Activated naive CD4-positive, alpha-beta T cell treated with anti-CD3 and anti-CD28 coated beads for 36 hours (primary cell): Measurements from ENCODE around the gene SEMA3G. TPM values are rescaled to one million over a fixed set of nuclear protein-coding genes. Genes with fewer than 3 reads are reported as not detected.

ENCODE experiments used
- CTCF ChIA-PET: fragments of 350-600 bp; sonication (Branson Sonifier 250); formaldehyde crosslinking; loops from one replicate; lab custom pipeline; 2021; ENCODE audit warnings: antibody characterized with exemption; lab: Charles Lee
- DNase-seq: peaks from one replicate; pipeline ENCODE4 v3.0.0-alpha.2; 2020
- H3K27ac Mint-ChIP-seq: one replicate; pipeline ENCODE4 v1.8.0; 2021; ENCODE audit warnings: mild to moderate bottlenecking, mixed read lengths
- H3K27me3 Mint-ChIP-seq: one replicate; pipeline ENCODE4 v1.8.0; 2021; ENCODE audit warnings: low read depth, mixed read lengths
- H3K36me3 Mint-ChIP-seq: one replicate; pipeline ENCODE4 v1.8.0; 2021; ENCODE audit warnings: low read depth, mixed read lengths
- H3K4me1 Mint-ChIP-seq: one replicate; pipeline ENCODE4 v1.8.0; 2021; ENCODE audit warnings: low read depth, mixed read lengths
- H3K4me3 Mint-ChIP-seq: one replicate; pipeline ENCODE4 v1.8.0; 2021; ENCODE audit warnings: mild to moderate bottlenecking, moderate library complexity, mixed read lengths
- H3K9me3 Mint-ChIP-seq: one replicate; pipeline ENCODE4 v1.8.0; 2021; ENCODE audit warnings: mixed read lengths
- intact Hi-C: fragments of 100-400 bp; cut with micrococcal nuclease; formaldehyde crosslinking; loops from one replicate; pipeline ENCODE4 v1.15.1; 2023
- total RNA-seq, 2 experiments: library from RNA; stranded (reverse); gene quantifications; one replicate each; pipeline ENCODE4 v1.2.3, GENCODE V29; 2021

The SEMA3G gene
- total RNA-seq, 2 experiments from 2014 or later, result not detected

- CTCF ChIA-PET, result interaction anchor here (0.7 to 8.5 kb wide), 11 partner anchors 9 to 245 kb away, joined by 3 to 81 read pairs (median 5); partner anchors contain the start of gene NISCH
- H3K4me3 Mint-ChIP-seq, result no peak overlapping the region
- H3K27ac Mint-ChIP-seq, result no peak overlapping the region
- DNase-seq, result no peak
- intact Hi-C loops, result loop anchor here (1.0 to 5.0 kb wide), 4 partner anchors 19 to 227 kb away; no protein-coding TSS in a partner anchor
- no peaks in the 10 kb centered on the region for H3K27me3 Mint-ChIP-seq
- no peaks in the 10 kb centered on the region for H3K36me3 Mint-ChIP-seq
- peaks cover 4% of the 10 kb centered on the region for H3K4me1 Mint-ChIP-seq
- H3K9me3 Mint-ChIP-seq, result no peaks in the 10 kb centered on the region
Observed at GRCh38 chr3:52447512-52448355, 2.8 kb upstream of the SEMA3G start.

GRCh38 chr3:52446631-52447511 is 2.0 kb upstream of the SEMA3G start:
- DNase-seq, result peak; percentile 79
- CTCF ChIA-PET, result interaction anchor here (0.7 to 8.5 kb wide), 18 partner anchors 7 to 443 kb away, joined by 3 to 81 read pairs (median 4); partner anchors contain the start of genes NISCH and TNNC1
- intact Hi-C loops, result loop anchor here (1.0 to 5.0 kb wide), 4 partner anchors 19 to 226 kb away; no protein-coding TSS in a partner anchor
- H3K9me3 Mint-ChIP-seq, result no peaks in the 10 kb centered on the region
- no peak overlapping the region for H3K27ac Mint-ChIP-seq
- peaks cover 4% of the 10 kb centered on the region for H3K4me1 Mint-ChIP-seq
- no peak overlapping the region for H3K4me3 Mint-ChIP-seq
- H3K27me3 Mint-ChIP-seq, result no peaks in the 10 kb centered on the region
- H3K36me3 Mint-ChIP-seq, result no peaks in the 10 kb centered on the region

GRCh38 chr3:52446042-52446441 is 1.1 kb upstream of the SEMA3G start:
- intact Hi-C loops, result loop anchor here (2.0 to 5.0 kb wide), 2 partner anchors 109 to 225 kb away; no protein-coding TSS in a partner anchor
- DNase-seq, result no peak
- H3K9me3 Mint-ChIP-seq, result no peaks in the 10 kb centered on the region
- no peaks in the 10 kb centered on the region for H3K36me3 Mint-ChIP-seq
- H3K4me1 Mint-ChIP-seq, result peaks cover 4% of the 10 kb centered on the region
- no peak overlapping the region for H3K27ac Mint-ChIP-seq
- CTCF ChIA-PET, result interaction anchor here (0.8 to 8.5 kb wide), 15 partner anchors 8 to 442 kb away, joined by 3 to 81 read pairs (median 4); partner anchors contain the start of genes NISCH and TNNC1
- no peak overlapping the region for H3K4me3 Mint-ChIP-seq
- no peaks in the 10 kb centered on the region for H3K27me3 Mint-ChIP-seq

GRCh38 chr3:52443791-52444687 is 864 bp downstream of the SEMA3G start:
- H3K4me3 Mint-ChIP-seq, result no peak overlapping the region
- intact Hi-C loops, result no loop called here
- DNase-seq, result no peak

GRCh38 chr3:52443268-52443610 is 1.7 kb downstream of the SEMA3G start:
- Mint-ChIP-seq H3K4me3 (no peak overlapping the region), H3K9me3 (no peaks in the 10 kb centered on the region), H3K36me3 (no peaks in the 10 kb centered on the region), H3K27ac (no peak overlapping the region), H3K4me1 (peaks cover 4% of the 10 kb centered on the region), H3K27me3 (no peaks in the 10 kb centered on the region)
- CTCF ChIA-PET, result interaction anchor here (1.1 to 1.6 kb wide), 3 partner anchors 8 to 16 kb away, joined by 3 to 6 read pairs (median 3); partner anchors contain the start of gene TNNC1
- intact Hi-C loops, result no loop called here
- no peak for DNase-seq

More at GRCh38 chr3:52443791-52444687, 864 bp downstream of the SEMA3G start:
- Mint-ChIP-seq H3K27me3 (no peaks in the 10 kb centered on the region), H3K36me3 (no peaks in the 10 kb centered on the region), H3K4me1 (peaks cover 4% of the 10 kb centered on the region), H3K27ac (no peak overlapping the region), H3K9me3 (no peaks in the 10 kb centered on the region)
- CTCF ChIA-PET, result interaction anchor here (0.7 to 1.6 kb wide), 5 partner anchors 7 to 222 kb away, joined by 3 to 6 read pairs (median 3); partner anchors contain the start of gene TNNC1

- H3K27me3 Mint-ChIP-seq, result no peaks in the 10 kb centered on the region
- H3K4me1 Mint-ChIP-seq, result peaks cover 4% of the 10 kb centered on the region
- intact Hi-C loops, result no loop called here
- CTCF ChIA-PET, result interaction anchor here (1.1 to 1.6 kb wide), 3 partner anchors 8 to 15 kb away, joined by 3 to 6 read pairs (median 3); partner anchors contain the start of gene TNNC1
- H3K27ac Mint-ChIP-seq, result no peak overlapping the region
- no peaks in the 10 kb centered on the region for H3K36me3 Mint-ChIP-seq
- H3K9me3 Mint-ChIP-seq, result no peaks in the 10 kb centered on the region
- DNase-seq, result no peak
- no peak overlapping the region for H3K4me3 Mint-ChIP-seq
Observed at GRCh38 chr3:52442409-52443267, 2.3 kb downstream of the SEMA3G start.

GRCh38 chr3:52441772-52442332 is 3.1 kb downstream of the SEMA3G start:
- no peak for DNase-seq
- Mint-ChIP-seq H3K36me3 (no peaks in the 10 kb centered on the region), H3K27me3 (no peaks in the 10 kb centered on the region), H3K4me3 (no peak overlapping the region), H3K9me3 (no peaks in the 10 kb centered on the region), H3K4me1 (peaks cover under 1% of the 10 kb centered on the region), H3K27ac (no peak overlapping the region)
- CTCF ChIA-PET, result interaction anchor here (1.0 kb wide), 1 partner anchor 14 kb away, joined by 3 read pairs; no protein-coding TSS in a partner anchor
- intact Hi-C loops, result no loop called here

GRCh38 chr3:52441091-52441771 is 3.7 kb downstream of the SEMA3G start:
- no peak overlapping the region for H3K4me3 Mint-ChIP-seq
- DNase-seq, result no peak
- CTCF ChIA-PET, result interaction anchor here (1.0 kb wide), 1 partner anchor 13 kb away, joined by 3 read pairs; no protein-coding TSS in a partner anchor
- H3K27ac Mint-ChIP-seq, result no peak overlapping the region
- H3K36me3 Mint-ChIP-seq, result no peaks in the 10 kb centered on the region
- intact Hi-C loops, result no loop called here
- H3K27me3 Mint-ChIP-seq, result no peaks in the 10 kb centered on the region
- H3K9me3 Mint-ChIP-seq, result no peaks in the 10 kb centered on the region
- H3K4me1 Mint-ChIP-seq, result no peaks in the 10 kb centered on the region

- intact Hi-C loops, result no loop called here
- Mint-ChIP-seq H3K9me3 (no peaks in the 10 kb centered on the region), H3K27ac (no peak overlapping the region), H3K36me3 (no peaks in the 10 kb centered on the region), H3K4me1 (no peaks in the 10 kb centered on the region), H3K27me3 (no peaks in the 10 kb centered on the region), H3K4me3 (no peak overlapping the region)
- CTCF ChIA-PET, result interaction anchor here (1.0 kb wide), 1 partner anchor 13 kb away, joined by 3 read pairs; no protein-coding TSS in a partner anchor
- no peak for DNase-seq
Observed at GRCh38 chr3:52440671-52441070, 4.2 kb downstream of the SEMA3G start.

- H3K4me1 Mint-ChIP-seq, result no peaks in the 10 kb centered on the region
- CTCF ChIA-PET, result interaction anchor here (1.6 kb wide), 1 partner anchor 13 kb away, joined by 10 read pairs; no protein-coding TSS in a partner anchor
- no peak for DNase-seq
- no peaks in the 10 kb centered on the region for H3K27me3 Mint-ChIP-seq
- H3K4me3 Mint-ChIP-seq, result no peak overlapping the region
- no peaks in the 10 kb centered on the region for H3K9me3 Mint-ChIP-seq
- H3K36me3 Mint-ChIP-seq, result no peaks in the 10 kb centered on the region
- no peak overlapping the region for H3K27ac Mint-ChIP-seq
- intact Hi-C loops, result no loop called here
Observed at GRCh38 chr3:52440249-52440551, 4.7 kb downstream of the SEMA3G start.
